ENCODE results near the gene HOXD4.

DNA sequence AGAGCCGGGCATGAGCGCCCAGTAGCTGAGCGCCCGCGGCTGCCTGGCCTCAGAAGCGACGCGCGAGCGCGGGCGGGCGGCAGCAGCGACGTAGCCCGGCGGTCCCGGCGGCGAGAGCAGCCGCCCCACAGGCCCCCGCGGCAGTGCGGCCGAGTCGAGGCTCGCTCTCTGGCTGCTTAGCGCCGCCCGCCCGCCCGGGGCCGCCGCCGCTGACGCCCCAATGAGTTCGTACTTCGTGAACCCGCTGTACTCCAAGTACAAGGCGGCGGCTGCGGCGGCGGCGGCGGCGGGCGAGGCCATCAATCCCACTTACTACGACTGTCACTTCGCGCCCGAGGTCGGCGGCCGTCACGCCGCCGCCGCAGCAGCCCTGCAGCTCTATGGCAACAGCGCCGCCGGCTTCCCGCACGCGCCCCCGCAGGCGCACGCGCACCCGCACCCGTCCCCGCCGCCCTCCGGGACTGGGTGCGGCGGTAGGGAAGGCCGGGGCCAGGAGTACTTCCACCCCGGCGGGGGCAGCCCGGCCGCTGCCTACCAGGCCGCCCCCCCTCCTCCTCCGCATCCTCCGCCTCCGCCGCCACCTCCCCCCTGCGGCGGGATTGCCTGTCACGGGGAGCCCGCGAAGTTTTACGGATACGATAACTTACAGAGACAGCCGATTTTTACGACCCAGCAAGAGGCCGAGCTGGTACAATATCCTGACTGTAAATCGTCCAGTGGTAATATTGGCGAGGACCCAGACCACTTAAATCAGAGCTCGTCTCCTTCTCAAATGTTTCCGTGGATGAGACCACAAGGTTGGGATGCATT is 21.0 kb upstream of the HOXD4 start:
- no peak for TF ChIP-seq POLR2A (IDR thresholded peaks at IDR 0.05)
- no peak for TF ChIP-seq CTCF (IDR thresholded peaks at IDR 0.05)

All from thyroid gland (tissue), 4 donors.